ENCODE data around the gene ABHD17A. TPM values are rescaled to one million over a fixed set of nuclear protein-coding genes. Genes with fewer than 3 reads are reported as not detected.
"Not testable (repeated sequence)": the region's sequence is repeated elsewhere in the genome, so short reads cannot be mapped to it uniquely, and the experiment has no call there.

ABHD17A gene
- total RNA-seq, result 83.0 TPM

DNA sequence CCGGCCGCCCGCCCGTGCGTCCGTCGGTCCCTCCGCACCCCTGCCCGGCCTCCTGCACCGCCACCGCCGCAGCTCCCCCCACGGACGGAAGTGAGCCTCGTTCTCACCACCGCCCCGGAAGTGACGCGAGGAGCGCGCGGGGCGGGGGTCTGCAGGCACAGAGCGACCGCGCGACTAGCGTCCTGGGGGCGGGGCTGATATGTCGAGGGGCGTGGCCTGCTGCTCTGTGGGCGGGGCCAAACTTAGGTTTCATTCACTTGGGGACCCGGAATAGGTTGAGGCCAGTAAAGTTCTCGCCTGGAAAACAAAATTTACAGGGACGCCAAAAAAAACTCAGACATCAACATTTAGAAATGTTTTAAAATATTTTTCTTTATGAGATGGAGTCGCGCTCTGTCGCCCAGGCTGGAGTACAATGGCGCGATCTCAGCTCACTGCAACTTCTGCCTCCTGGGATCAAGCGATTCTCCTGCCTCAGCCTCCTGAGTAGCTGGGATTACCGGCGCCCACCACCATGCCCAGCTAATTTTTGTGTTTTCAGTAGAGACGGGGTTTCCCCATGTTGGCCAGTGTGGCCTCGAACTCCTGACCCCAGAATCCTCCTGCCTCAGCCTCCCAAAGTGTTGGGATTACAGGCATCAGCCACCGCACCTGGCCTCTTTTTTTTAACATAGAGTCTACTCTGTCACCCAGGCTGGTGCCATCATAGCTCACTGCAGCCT, at the start of gene ABHD17A:
Gene ABHD17A (minus strand): TSS at position 99 of the 722 bp plus-strand sequence. CDS start 3,930 bp downstream, outside the sequence.
- H3K27me3 ChIP-seq; intact Hi-C loops (cut with DNase I); H3K36me3 ChIP-seq; H3K9me3 ChIP-seq: not testable (repeated sequence)
- Histone ChIP-seq H3K4me1 (peaks cover 42% of the 10 kb centered on the region), H3K27ac (peak within 1 kb of the TSS; percentile 86), H3K4me3 (peak within 1 kb of the TSS; percentile 96 to 98)
- TF ChIP-seq POLR2AphosphoS5 (IDR thresholded peaks at IDR 0.05; ENCODE audit: insufficient read depth in 1 of 2, low read depth in 1 of 2) (peak; percentile 80 to 82), POLR2A (IDR thresholded peaks at IDR 0.05) (peak in 1 of 2 donors; percentile 72)
- DNase-seq (ENCODE audit: extremely low spot score in 2 of 2), result peak in 1 of 2 donors; percentile 96

- TF ChIP-seq POLR2AphosphoS5 (IDR thresholded peaks at IDR 0.05; ENCODE audit: insufficient read depth in 1 of 2, low read depth in 1 of 2), result no peak
- no peak for TF ChIP-seq CTCF (IDR thresholded peaks at IDR 0.05)
- no peak for TF ChIP-seq POLR2A (IDR thresholded peaks at IDR 0.05)
- no peak overlapping the region for H3K4me3 ChIP-seq
Observed at GRCh38 chr19:1933942-1934341, 48.6 kb upstream of the ABHD17A start.

DNA sequence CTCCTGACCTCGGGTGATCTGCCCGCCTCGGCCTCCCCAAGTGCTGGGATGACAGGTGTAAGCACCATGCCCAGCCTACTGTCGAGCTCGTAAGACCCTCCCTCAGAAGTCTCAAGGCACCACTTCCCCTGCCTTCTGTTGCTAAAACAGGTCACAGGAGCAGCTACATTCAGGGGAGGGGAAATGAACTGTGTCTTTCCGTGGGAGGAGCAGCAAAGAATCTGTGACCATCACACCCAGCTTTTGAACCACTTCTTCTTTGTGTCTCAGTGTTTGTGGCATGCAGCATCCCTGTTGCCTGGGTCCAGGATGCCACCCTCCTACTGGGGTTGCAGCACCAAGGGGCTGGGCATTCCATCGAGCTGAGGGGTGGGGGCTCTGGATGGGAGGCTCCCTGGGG, 47.9 kb upstream of the ABHD17A start:
- Histone ChIP-seq H3K27me3 (no peaks in the 10 kb centered on the region), H3K9me3 (no peaks in the 10 kb centered on the region), H3K27ac (no peak overlapping the region), H3K4me1 (peaks cover 14% of the 10 kb centered on the region), H3K36me3 (no peaks in the 10 kb centered on the region), H3K4me3 (no peak overlapping the region)
- TF ChIP-seq POLR2AphosphoS5 (IDR thresholded peaks at IDR 0.05; ENCODE audit: insufficient read depth in 1 of 2, low read depth in 1 of 2), result no peak
- no peak for TF ChIP-seq POLR2A (IDR thresholded peaks at IDR 0.05)
- no peak for TF ChIP-seq CTCF (IDR thresholded peaks at IDR 0.05)
- intact Hi-C loops (cut with DNase I), result no loop called here
- no peak for DNase-seq (ENCODE audit: extremely low spot score in 2 of 2)

More at GRCh38 chr19:1933942-1934341, 48.6 kb upstream of the ABHD17A start:
- peaks cover 14% of the 10 kb centered on the region for H3K4me1 ChIP-seq
- no peaks in the 10 kb centered on the region for H3K27me3 ChIP-seq
- intact Hi-C loops (cut with DNase I), result no loop called here
- no peak for DNase-seq (ENCODE audit: extremely low spot score in 2 of 2)
- no peak overlapping the region for H3K27ac ChIP-seq
- no peaks in the 10 kb centered on the region for H3K9me3 ChIP-seq
- no peaks in the 10 kb centered on the region for H3K36me3 ChIP-seq

GRCh38 chr19:1932395-1932794, 47.1 kb upstream of the ABHD17A start:
- Histone ChIP-seq H3K27me3 (no peaks in the 10 kb centered on the region), H3K36me3 (no peaks in the 10 kb centered on the region), H3K4me3 (no peak overlapping the region), H3K4me1 (peaks cover 14% of the 10 kb centered on the region), H3K27ac (no peak overlapping the region), H3K9me3 (no peaks in the 10 kb centered on the region)
- no peak for DNase-seq (ENCODE audit: extremely low spot score in 2 of 2)
- TF ChIP-seq POLR2A (IDR thresholded peaks at IDR 0.05) (no peak), POLR2AphosphoS5 (IDR thresholded peaks at IDR 0.05; ENCODE audit: insufficient read depth in 1 of 2, low read depth in 1 of 2) (no peak), CTCF (IDR thresholded peaks at IDR 0.05) (no peak)
- intact Hi-C loops (cut with DNase I), result no loop called here

DNA sequence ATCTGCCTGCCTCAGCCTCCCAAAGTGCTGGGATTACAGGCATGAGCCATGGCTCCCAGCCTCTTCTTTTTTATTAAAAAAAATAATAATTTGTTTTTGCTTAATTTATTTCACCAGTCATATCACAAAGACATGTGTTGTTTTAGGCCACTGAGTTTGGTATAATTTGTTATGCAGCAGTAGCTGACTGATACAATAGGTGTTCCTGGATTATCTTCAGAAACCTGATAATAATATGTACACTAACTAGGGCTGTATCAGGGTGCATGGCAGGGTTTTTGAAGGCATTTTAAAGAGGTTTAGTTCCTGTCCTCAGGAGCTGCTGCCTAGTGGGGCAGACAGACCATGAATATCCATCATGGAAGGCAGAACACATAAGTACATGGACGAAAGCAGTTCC, 46.1 kb upstream of the ABHD17A start:
- no peak for DNase-seq (ENCODE audit: extremely low spot score in 2 of 2)
- Histone ChIP-seq H3K4me1 (peaks cover 14% of the 10 kb centered on the region), H3K9me3 (no peaks in the 10 kb centered on the region), H3K27me3 (no peaks in the 10 kb centered on the region), H3K36me3 (no peaks in the 10 kb centered on the region), H3K4me3 (no peak overlapping the region), H3K27ac (no peak overlapping the region)
- no peak for TF ChIP-seq CTCF (IDR thresholded peaks at IDR 0.05)
- no peak for TF ChIP-seq POLR2A (IDR thresholded peaks at IDR 0.05)
- no peak for TF ChIP-seq POLR2AphosphoS5 (IDR thresholded peaks at IDR 0.05; ENCODE audit: insufficient read depth in 1 of 2, low read depth in 1 of 2)
- intact Hi-C loops (cut with DNase I), result no loop called here
